Activated T-helper 1 cell treated with anti-CD3 and anti-CD28 coated beads, Interleukin-12 subunit alpha, Interleukin-12 subunit beta, Interleukin-2, Interleukin-4 antibody, amounts not matched to agents 30 ng/mL and 10 ng/mL and 1 ng/mL, durations not matched to agents 14 hours and 24 hours and 36 hours (primary cell): ENCODE data around the gene PCSK6. TPM values are rescaled to one million over a fixed set of nuclear protein-coding genes. Genes with fewer than 3 reads are reported as not detected.

ENCODE experiments used
- DNase-seq: peaks from one replicate; pipeline ENCODE4 v3.0.0; 2021; ENCODE audit warnings: low spot score
- H3K27ac Mint-ChIP-seq: one replicate; pipeline ENCODE4 v1.8.0; 2021; ENCODE audit warnings: mild to moderate bottlenecking, mixed read lengths
- H3K27me3 Mint-ChIP-seq: one replicate; pipeline ENCODE4 v1.8.0; 2022; ENCODE audit warnings: mild to moderate bottlenecking, moderate library complexity, mixed read lengths; ENCODE audit not compliant: insufficient read depth
- H3K36me3 Mint-ChIP-seq: one replicate; pipeline ENCODE4 v1.8.0; 2021; ENCODE audit warnings: low read depth, mixed read lengths
- H3K4me1 Mint-ChIP-seq: one replicate; pipeline ENCODE4 v1.8.0; 2021; ENCODE audit warnings: low read depth, mixed read lengths
- H3K4me3 Mint-ChIP-seq: one replicate; pipeline ENCODE4 v1.8.0; 2021; ENCODE audit warnings: mild to moderate bottlenecking, moderate library complexity, mixed read lengths
- H3K9me3 Mint-ChIP-seq: one replicate; pipeline ENCODE4 v1.8.0; 2021; ENCODE audit warnings: mixed read lengths
- intact Hi-C: fragments of 100-400 bp; cut with micrococcal nuclease; formaldehyde crosslinking; loops from one replicate; pipeline ENCODE4 v1.15.1; 2024
- total RNA-seq: library from RNA; stranded (reverse); gene quantifications from 2 replicates; pipeline ENCODE4 v1.2.3, GENCODE V29; 2022

PCSK6 gene
- total RNA-seq, 1 donor from 2014 or later = 3.0 TPM

- H3K4me3 Mint-ChIP-seq = peak overlapping the region; percentile 24
- peak overlapping the region; percentile 54 for H3K27ac Mint-ChIP-seq
These were observed 12.3 kb upstream of the PCSK6 start for GRCh38 chr15:101501703-101502373.

DNA sequence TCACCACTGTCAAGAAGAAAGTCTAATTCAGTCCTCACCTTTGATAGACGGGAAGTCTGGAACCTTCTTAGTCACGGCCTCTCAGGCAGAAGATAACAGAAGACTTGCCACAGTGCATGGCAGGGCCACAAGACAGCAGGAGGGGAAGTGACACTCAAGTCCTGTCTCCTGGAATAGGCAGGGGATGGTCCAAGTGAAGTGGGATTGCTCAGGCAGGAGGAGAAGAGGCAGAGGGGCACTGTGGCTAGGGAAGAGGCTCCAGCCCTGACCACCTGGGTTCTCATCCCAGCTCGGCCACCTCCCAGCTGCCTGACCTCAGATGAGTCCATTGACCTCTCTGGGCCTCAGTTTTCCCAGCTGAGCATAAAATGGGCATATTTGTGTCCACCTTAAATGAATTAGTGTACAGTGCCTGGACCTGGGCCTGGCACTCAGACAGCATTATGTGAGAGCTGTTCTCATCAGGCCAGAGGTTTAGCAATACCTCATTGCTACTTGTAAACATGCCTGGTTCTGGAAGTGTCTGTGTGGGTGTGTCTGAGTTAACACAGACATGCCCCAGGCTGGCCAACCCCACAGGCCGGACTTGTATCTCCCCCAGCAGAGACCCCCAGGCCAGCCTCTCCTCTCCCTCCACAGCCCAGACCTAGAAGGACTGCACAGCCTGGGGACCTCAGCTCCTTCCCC lies 11.5 kb upstream of the PCSK6 start:
- peak overlapping the region; percentile 24 for H3K4me3 Mint-ChIP-seq
- H3K36me3 Mint-ChIP-seq = no peaks in the 10 kb centered on the region
- H3K9me3 Mint-ChIP-seq = no peaks in the 10 kb centered on the region
- no peak for DNase-seq
- intact Hi-C loops = no loop called here
- H3K27me3 Mint-ChIP-seq = peaks cover 10% of the 10 kb centered on the region
- H3K27ac Mint-ChIP-seq = peak overlapping the region; percentile 54
- peaks cover 34% of the 10 kb centered on the region for H3K4me1 Mint-ChIP-seq

More at GRCh38 chr15:101501703-101502373, 12.3 kb upstream of the PCSK6 start:
- Mint-ChIP-seq H3K9me3 (no peaks in the 10 kb centered on the region), H3K27me3 (peaks cover 4% of the 10 kb centered on the region), H3K4me1 (peaks cover 27% of the 10 kb centered on the region), H3K36me3 (no peaks in the 10 kb centered on the region)
- intact Hi-C loops = loop anchor here (1.0 to 2.0 kb wide), 3 partner anchors 41 to 202 kb away; no protein-coding TSS in a partner anchor
- DNase-seq = peak; percentile 21

DNA sequence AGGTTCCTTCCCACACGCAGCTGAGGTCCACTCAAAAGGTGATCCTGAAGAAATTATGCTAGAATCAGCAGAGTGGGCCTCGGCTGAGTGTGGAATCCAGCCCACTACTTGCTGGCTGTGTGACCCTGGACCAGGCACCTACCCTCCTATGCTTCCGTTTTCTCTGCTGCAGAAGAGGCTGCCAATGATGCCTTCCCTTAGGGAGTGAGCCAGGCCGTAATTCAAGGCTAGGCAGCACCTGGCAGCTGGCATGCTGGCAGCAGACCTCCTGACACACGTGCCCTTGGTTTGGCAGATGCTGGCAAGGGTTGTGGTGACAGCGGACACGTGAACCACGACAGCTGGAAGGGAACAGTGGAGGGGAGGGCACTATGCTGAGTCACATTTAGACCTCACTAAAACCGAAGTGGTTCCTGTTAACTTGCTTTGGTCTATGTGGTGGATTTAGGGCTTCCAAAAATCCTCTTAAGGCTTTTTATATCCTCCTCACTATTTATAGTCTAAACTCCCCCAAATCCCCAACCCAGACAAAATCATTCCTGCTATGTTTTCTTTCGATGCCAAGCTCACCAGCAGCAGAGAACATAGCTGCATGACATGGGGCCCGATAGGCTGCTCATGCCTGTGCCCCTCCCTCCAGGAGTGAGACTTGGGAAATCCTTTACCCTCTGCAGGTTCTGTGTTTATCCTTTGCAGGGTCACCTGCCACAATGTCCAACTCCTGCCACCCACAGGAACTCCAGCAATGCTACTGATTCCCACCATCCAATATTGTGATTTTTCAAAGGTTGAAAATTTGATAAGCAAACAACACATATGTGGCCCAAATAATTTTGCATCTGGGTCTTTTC lies 10.6 kb upstream of the PCSK6 start:
- Mint-ChIP-seq H3K9me3 (no peaks in the 10 kb centered on the region), H3K36me3 (no peaks in the 10 kb centered on the region), H3K27ac (no peak overlapping the region), H3K4me1 (peaks cover 34% of the 10 kb centered on the region), H3K27me3 (peaks cover 19% of the 10 kb centered on the region), H3K4me3 (no peak overlapping the region)
- no peak for DNase-seq
- intact Hi-C loops = no loop called here

DNA sequence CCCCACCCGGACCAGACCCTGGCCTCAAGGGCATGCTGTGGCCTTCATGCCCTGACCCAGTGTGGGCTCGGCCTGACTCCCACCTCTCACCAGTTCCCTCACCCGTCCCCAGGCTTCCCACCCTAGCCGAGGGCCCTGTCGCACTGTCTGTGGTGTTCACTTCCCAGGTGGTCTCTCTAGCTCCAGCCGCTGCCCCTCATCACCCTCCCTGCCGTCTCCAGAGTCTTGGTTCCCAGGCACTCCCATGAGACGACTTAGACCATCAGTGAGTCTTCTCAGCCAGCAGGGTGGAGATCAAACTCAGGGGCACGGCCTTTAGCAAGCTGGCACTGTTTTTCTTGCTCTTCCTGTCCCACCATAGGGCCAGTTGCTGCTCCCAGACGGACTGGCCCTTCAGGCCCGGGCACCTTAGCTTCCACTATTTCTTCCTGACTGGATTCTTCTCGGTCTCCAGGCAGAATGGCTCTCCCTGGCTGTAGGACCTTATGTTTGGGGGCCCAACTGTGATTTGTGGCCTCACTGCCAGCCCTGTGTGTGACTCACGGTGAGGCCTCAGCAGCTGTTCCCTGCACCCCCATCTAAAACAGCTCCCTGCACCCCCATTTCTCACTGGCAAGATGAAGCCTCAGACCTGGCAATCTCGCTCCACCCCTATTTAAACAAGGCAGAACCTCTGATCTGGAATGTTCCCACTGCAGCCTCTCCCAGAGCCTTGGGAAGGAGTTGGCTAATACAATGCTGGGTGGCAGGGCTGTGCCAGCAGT lies 9.4 kb upstream of the PCSK6 start:
- no peaks in the 10 kb centered on the region for H3K36me3 Mint-ChIP-seq
- DNase-seq = no peak
- H3K27me3 Mint-ChIP-seq = peaks cover 19% of the 10 kb centered on the region
- intact Hi-C loops = no loop called here
- peaks cover 39% of the 10 kb centered on the region for H3K4me1 Mint-ChIP-seq
- no peak overlapping the region for H3K4me3 Mint-ChIP-seq
- H3K9me3 Mint-ChIP-seq = no peaks in the 10 kb centered on the region
- H3K27ac Mint-ChIP-seq = no peak overlapping the region

- H3K36me3 Mint-ChIP-seq = no peaks in the 10 kb centered on the region
- H3K9me3 Mint-ChIP-seq = no peaks in the 10 kb centered on the region
- no peak for DNase-seq
- no peak overlapping the region for H3K27ac Mint-ChIP-seq
- peaks cover 39% of the 10 kb centered on the region for H3K4me1 Mint-ChIP-seq
- intact Hi-C loops = no loop called here
- peaks cover 20% of the 10 kb centered on the region for H3K27me3 Mint-ChIP-seq
- no peak overlapping the region for H3K4me3 Mint-ChIP-seq
These were observed 8.7 kb upstream of the PCSK6 start for GRCh38 chr15:101498076-101498716.

DNA sequence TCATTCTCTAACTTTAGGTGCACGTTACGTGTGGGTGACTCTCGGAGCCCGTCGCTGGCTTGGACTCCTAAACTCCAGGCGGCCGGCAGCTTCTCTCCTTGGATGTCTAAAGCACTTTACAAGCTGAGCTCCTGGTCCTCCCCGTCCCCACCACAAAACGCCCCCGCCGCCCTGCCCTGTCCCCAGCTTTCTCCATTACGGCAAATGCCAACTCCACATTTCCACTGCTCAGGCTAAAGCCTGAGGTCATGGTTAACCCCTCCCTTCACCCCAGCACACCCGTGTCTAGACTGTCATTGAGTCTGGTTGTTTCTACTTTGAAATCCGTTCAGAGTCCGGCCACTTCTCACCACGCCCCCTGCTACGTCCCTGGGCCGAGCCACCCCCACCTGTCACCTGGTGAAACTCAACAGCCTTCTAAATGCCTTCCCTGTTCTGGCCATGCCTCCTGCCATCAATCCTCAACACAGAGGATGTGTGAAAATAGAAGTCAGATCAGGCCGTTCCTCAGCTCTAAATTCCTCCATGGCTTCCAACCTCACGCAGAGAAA lies 8.1 kb upstream of the PCSK6 start:
- intact Hi-C loops = no loop called here

GRCh38 chr15:101497017-101497416 lies 7.5 kb upstream of the PCSK6 start:
- H3K36me3 Mint-ChIP-seq = no peaks in the 10 kb centered on the region
- peaks cover 24% of the 10 kb centered on the region for H3K27me3 Mint-ChIP-seq
- H3K9me3 Mint-ChIP-seq = no peaks in the 10 kb centered on the region
- intact Hi-C loops = no loop called here
- peaks cover 39% of the 10 kb centered on the region for H3K4me1 Mint-ChIP-seq
- no peak for DNase-seq
- H3K27ac Mint-ChIP-seq = peak overlapping the region; percentile 19
- no peak overlapping the region for H3K4me3 Mint-ChIP-seq

More for the DNA sequence above, 8.1 kb upstream of the PCSK6 start:
- Mint-ChIP-seq H3K4me3 (no peak overlapping the region), H3K4me1 (peaks cover 39% of the 10 kb centered on the region), H3K36me3 (no peaks in the 10 kb centered on the region), H3K27me3 (peaks cover 24% of the 10 kb centered on the region), H3K27ac (no peak overlapping the region), H3K9me3 (no peaks in the 10 kb centered on the region)
- DNase-seq = no peak

GRCh38 chr15:101496198-101496986 lies 6.9 kb upstream of the PCSK6 start:
- intact Hi-C loops = no loop called here
- no peak for DNase-seq
- peaks cover 35% of the 10 kb centered on the region for H3K4me1 Mint-ChIP-seq
- no peaks in the 10 kb centered on the region for H3K36me3 Mint-ChIP-seq
- no peaks in the 10 kb centered on the region for H3K9me3 Mint-ChIP-seq
- H3K4me3 Mint-ChIP-seq = peak overlapping the region; percentile 21
- H3K27ac Mint-ChIP-seq = peak overlapping the region; percentile 19
- H3K27me3 Mint-ChIP-seq = peaks cover 27% of the 10 kb centered on the region

GRCh38 chr15:101495334-101496197 lies 6.1 kb upstream of the PCSK6 start:
- DNase-seq = no peak
- H3K36me3 Mint-ChIP-seq = no peaks in the 10 kb centered on the region
- no peaks in the 10 kb centered on the region for H3K9me3 Mint-ChIP-seq
- H3K27ac Mint-ChIP-seq = no peak overlapping the region
- peaks cover 34% of the 10 kb centered on the region for H3K27me3 Mint-ChIP-seq
- intact Hi-C loops = no loop called here
- no peak overlapping the region for H3K4me3 Mint-ChIP-seq
- H3K4me1 Mint-ChIP-seq = peaks cover 27% of the 10 kb centered on the region

- no peak for DNase-seq
- H3K36me3 Mint-ChIP-seq = no peaks in the 10 kb centered on the region
- H3K27ac Mint-ChIP-seq = no peak overlapping the region
- H3K9me3 Mint-ChIP-seq = no peaks in the 10 kb centered on the region
- no peak overlapping the region for H3K4me3 Mint-ChIP-seq
- intact Hi-C loops = no loop called here
- peaks cover 37% of the 10 kb centered on the region for H3K27me3 Mint-ChIP-seq
- peaks cover 16% of the 10 kb centered on the region for H3K4me1 Mint-ChIP-seq
These were observed 4.8 kb upstream of the PCSK6 start for GRCh38 chr15:101494251-101494796.
